DMS79 (cell line): ENCODE data around the gene ZC3H6.

ENCODE experiments used
- DNase-seq: peaks from one replicate; lab custom pipeline; 2025; lab: John Stamatoyannopoulos, UW

The ZC3H6 gene

GRCh38 chr2:112275311-112275886 is at the start of gene ZC3H6:
ZC3H6 (plus strand) TSS chr2:112275597; CDS start chr2:112275995, 398 bp downstream.
- peak; percentile 91 for DNase-seq

GRCh38 chr2:112229348-112229747 is 46.0 kb upstream of the ZC3H6 start:
- peak; percentile 94 for DNase-seq

GRCh38 chr2:112230371-112230770 is 45.0 kb upstream of the ZC3H6 start:
- no peak for DNase-seq

- DNase-seq, result no peak
These were observed 35.5 kb upstream of the ZC3H6 start for GRCh38 chr2:112239862-112240261.

- DNase-seq, result peak; percentile 44
These were observed 33.0 kb upstream of the ZC3H6 start for GRCh38 chr2:112242384-112242783.

- DNase-seq, result no peak
These were observed 32.2 kb upstream of the ZC3H6 start for GRCh38 chr2:112243233-112243632.

- DNase-seq, result no peak
These were observed 30.5 kb upstream of the ZC3H6 start for GRCh38 chr2:112244854-112245253.

- no peak for DNase-seq
These were observed 24.1 kb upstream of the ZC3H6 start for GRCh38 chr2:112251271-112251670.

GRCh38 chr2:112253261-112253815 is 22.1 kb upstream of the ZC3H6 start:
- DNase-seq, result no peak

- DNase-seq, result peak; percentile 86
These were observed 20.7 kb upstream of the ZC3H6 start, which contains the start of gene ZC3H8 for GRCh38 chr2:112254466-112255240. ZC3H8 (minus strand) TSS chr2:112255042; CDS start chr2:112254981, 61 bp downstream.

- DNase-seq, result no peak
These were observed 19.5 kb upstream of the ZC3H6 start for GRCh38 chr2:112255875-112256274.

GRCh38 chr2:112256654-112257053 is 18.7 kb upstream of the ZC3H6 start:
- no peak for DNase-seq

GRCh38 chr2:112257575-112257974 is 17.8 kb upstream of the ZC3H6 start:
- no peak for DNase-seq

GRCh38 chr2:112259509-112260294 is 15.7 kb upstream of the ZC3H6 start:
- no peak for DNase-seq

- no peak for DNase-seq
These were observed 15.1 kb upstream of the ZC3H6 start for GRCh38 chr2:112260295-112260625.

- DNase-seq, result no peak
These were observed 12.5 kb upstream of the ZC3H6 start for GRCh38 chr2:112262876-112263275.

- no peak for DNase-seq
These were observed 6.8 kb upstream of the ZC3H6 start for GRCh38 chr2:112268547-112268946.

GRCh38 chr2:112272669-112273068 is 2.7 kb upstream of the ZC3H6 start:
- no peak for DNase-seq

- DNase-seq, result no peak
These were observed 2.0 kb upstream of the ZC3H6 start for GRCh38 chr2:112273349-112273748.

GRCh38 chr2:112275887-112276773 is 733 bp downstream of the ZC3H6 start:
- peak; percentile 73 for DNase-seq

- no peak for DNase-seq
These were observed 1.6 kb downstream of the ZC3H6 start for GRCh38 chr2:112276954-112277353.
